HepG2 (cell line): ENCODE data around the gene SAMD14. TPM values are rescaled to one million over a fixed set of nuclear protein-coding genes. Genes with fewer than 3 reads are reported as not detected.

ENCODE experiments used
- E2F2 ChIP-seq: sonication (generic); formaldehyde crosslinking; IDR thresholded peaks from 2 replicates; pipeline ENCODE4 v1.4.0; 2020; ENCODE audit warnings: missing genetic modification reagents, borderline replicate concordance
- FOXP4 ChIP-seq: sonication (generic); formaldehyde crosslinking; IDR thresholded peaks from 2 replicates; pipeline ENCODE4 v1.4.0; 2020; ENCODE audit warnings: missing genetic modification reagents
- MEIS2 ChIP-seq: sonication (generic); formaldehyde crosslinking; IDR thresholded peaks from 2 replicates; pipeline ENCODE4 v1.9.0; 2021; ENCODE audit warnings: mild to moderate bottlenecking, missing genetic modification reagents
- PAXIP1 ChIP-seq: sonication (generic); formaldehyde crosslinking; conservative IDR thresholded peaks from 2 replicates; pipeline ENCODE4 v1.4.0; 2020; ENCODE audit warnings: mild to moderate bottlenecking, missing genetic modification reagents, moderate library complexity
- PRMT3 ChIP-seq: sonication (generic); formaldehyde crosslinking; IDR thresholded peaks from 2 replicates; pipeline ENCODE4 v1.8.1; 2022; ENCODE audit warnings: low read depth, mild to moderate bottlenecking, moderate library complexity, missing genetic modification reagents, borderline replicate concordance
- RXRB ChIP-seq: IDR thresholded peaks from 2 replicates; pipeline ENCODE4 v1.6.1; 2016; ENCODE audit warnings: borderline replicate concordance, missing genetic modification reagents, missing compliant biosample characterization
- SALL2 ChIP-seq: sonication (generic); formaldehyde crosslinking; IDR thresholded peaks from 2 replicates; pipeline ENCODE4 v1.8.1; 2023; ENCODE audit warnings: mild to moderate bottlenecking, missing genetic modification reagents, inconsistent platforms
- SIN3B ChIP-seq: fragments of 150-350 bp; IDR thresholded peaks from 2 replicates; pipeline ENCODE4 v1.6.1; 2014; ENCODE audit warnings: low read length
- SIX4 ChIP-seq: sonication (generic); formaldehyde crosslinking; IDR thresholded peaks from 2 replicates; pipeline ENCODE4 v1.4.0; 2020; ENCODE audit warnings: missing genetic modification reagents
- SNAPC5 ChIP-seq: sonication (generic); formaldehyde crosslinking; IDR thresholded peaks from 2 replicates; pipeline ENCODE4 v1.8.1; 2023; ENCODE audit warnings: mild to moderate bottlenecking, missing genetic modification reagents, borderline replicate concordance
- TP53 ChIP-seq: sonication (generic); formaldehyde crosslinking; conservative IDR thresholded peaks from 2 replicates; pipeline ENCODE4 v1.4.0; 2020; ENCODE audit warnings: missing genetic modification reagents
- ZBTB2 ChIP-seq: sonication (generic); formaldehyde crosslinking; IDR thresholded peaks from 2 replicates; pipeline ENCODE4 v1.8.0; 2022; ENCODE audit warnings: low read depth, missing genetic modification reagents
- ZNF230 ChIP-seq: sonication (generic); formaldehyde crosslinking; IDR thresholded peaks from 2 replicates; pipeline ENCODE4 v1.4.0; 2020; ENCODE audit warnings: mild to moderate bottlenecking, missing genetic modification reagents
- ZNF33A ChIP-seq: sonication (generic); formaldehyde crosslinking; IDR thresholded peaks from 2 replicates; pipeline ENCODE4 v1.5.1; 2020; ENCODE audit warnings: missing genetic modification reagents, mild to moderate bottlenecking, moderate library complexity, borderline replicate concordance
- ZNF432 ChIP-seq: sonication (generic); formaldehyde crosslinking; IDR thresholded peaks from 2 replicates; pipeline ENCODE4 v1.5.0; 2020; ENCODE audit warnings: missing genetic modification reagents, mild to moderate bottlenecking, borderline replicate concordance
- ZNF512 ChIP-seq: sonication (generic); formaldehyde crosslinking; IDR thresholded peaks from 2 replicates; pipeline ENCODE4 v1.4.0; 2020; ENCODE audit warnings: mild to moderate bottlenecking, missing genetic modification reagents
- ZNF572 ChIP-seq: sonication (generic); formaldehyde crosslinking; IDR thresholded peaks from 2 replicates; pipeline ENCODE4 v1.5.1; 2020; ENCODE audit warnings: mild to moderate bottlenecking, missing genetic modification reagents
- ZNF724P ChIP-seq: sonication (generic); formaldehyde crosslinking; IDR thresholded peaks from 2 replicates; pipeline ENCODE4 v1.8.0; 2022; ENCODE audit warnings: missing genetic modification reagents, borderline replicate concordance
- polyA plus RNA-seq, 8 experiments: library from polyadenylated mRNA; depleted of rRNA in 3 of 8; stranded (reverse) in 7 of 8; unstranded in 1 of 8; fragments of >200 nt; fragmentation: Illumina TruSeq in 4 of 8; extraction: Trizol in 4 of 8; gene quantifications; 2 replicates each; pipeline versions ENCODE4 v1.2.1 to v1.2.3, GENCODE V29; 2011 to 2016; ENCODE audit warnings: low read depth in 4 of 8, missing spikeins in 1 of 8, mixed read lengths in 1 of 8; ENCODE audit not compliant: insufficient read depth in 1 of 8
- total RNA-seq, 5 experiments: library from RNA; depleted of rRNA; stranded (reverse); fragments of >200 nt; fragmentation: Illumina TruSeq; extraction: Trizol; gene quantifications; 2 replicates each; pipeline ENCODE4 v1.2.3, GENCODE V29; 2016; ENCODE audit warnings: low read depth in 1 of 5

Gene SAMD14
- total and polyA plus RNA-seq, 2 of the 13 experiments (the other 11 are each of a cell fraction or from before 2014, with no cell fraction given) = 0.07 to 0.22 TPM

GRCh38 chr17:50161023-50161910 is 31.3 kb upstream of the SAMD14 start (continued):
- TF ChIP-seq SIN3B (no peak), ZNF572 (CRISPR knock-in tag) (peak; percentile 94; the same call in 1 of the 2 replicates), ZNF230 (CRISPR knock-in tag) (no peak), E2F2 (no peak), PRMT3 (CRISPR knock-in tag) (no peak), SNAPC5 (CRISPR knock-in tag) (no peak), ZBTB2 (CRISPR knock-in tag) (no peak), ZNF33A (no peak), ZNF724P (CRISPR knock-in tag) (no peak), FOXP4 (no peak), TP53 (CRISPR knock-in tag) (no peak), PAXIP1 (CRISPR knock-in tag) (peak; percentile 34), SALL2 (no peak), SIX4 (peak; percentile 26; the same call in 1 of the 2 replicates), RXRB (CRISPR knock-in tag) (peak; percentile 62; the same call in 1 of the 2 replicates), ZNF432 (no peak), ZNF512 (CRISPR knock-in tag) (peak; percentile 71; the same call in 1 of the 2 replicates), MEIS2 (CRISPR knock-in tag) (no peak)
